ENCODE measurements around the gene IRF1.

The IRF1 gene

DNA sequence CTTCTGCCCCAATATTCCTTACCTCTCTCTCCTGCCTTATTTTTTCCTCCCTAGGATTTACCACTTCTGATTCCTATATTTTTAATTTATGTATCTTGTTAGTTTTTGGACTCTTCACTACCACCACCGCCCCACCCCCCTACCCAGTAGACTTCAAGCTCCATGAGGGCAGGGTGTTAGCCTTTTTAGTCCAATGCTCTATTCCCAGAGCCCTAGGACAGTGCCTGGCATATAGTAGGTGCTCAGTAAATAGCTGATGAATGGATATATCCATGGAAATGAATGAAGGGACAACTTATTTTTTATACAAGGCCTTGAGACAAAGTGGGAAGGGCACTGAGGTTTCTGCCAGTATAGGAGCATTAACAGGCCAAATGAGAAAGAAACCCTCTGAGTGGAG lies 41.5 kb downstream of the IRF1 start:
- Histone ChIP-seq H2BK15ac (ENCODE audit: low read depth, poor library complexity, severe bottlenecking) (no peak overlapping the region), H2BK120ac (ENCODE audit: low read depth, low read length) (no peak overlapping the region), H2BK12ac (ENCODE audit: low read length in 2 of 2) (peak overlapping the region in 1 of 2 experiments; percentile 81), H3K23ac (ENCODE audit: low read length in 2 of 2) (no peak overlapping the region), H2AFZ (ENCODE audit: low read depth, low read length) (no peak overlapping the region), H3K4me1 (ENCODE audit: control insufficient read depth, insufficient read depth, low read depth, low read length) (peaks cover 9% of the 10 kb centered on the region), H3K4me3 (ENCODE audit: insufficient read depth in 1 of 2, low read depth in 1 of 2, low read length in 2 of 2) (no peak overlapping the region), H4K8ac (ENCODE audit: low read length) (no peak overlapping the region), H2AK5ac (ENCODE audit: low read length, severe bottlenecking) (no peak overlapping the region), H3K27me3 (ENCODE audit: control insufficient read depth in 1 of 2, insufficient read depth in 1 of 2, low read length in 2 of 2) (no peaks in the 10 kb centered on the region), H3K36me3 (ENCODE audit: control insufficient read depth in 1 of 2, insufficient read depth in 2 of 2, low read depth in 1 of 2, low read length in 2 of 2) (peaks cover 9 to 15% of the 10 kb centered on the region in 2 experiments), H3K14ac (ENCODE audit: low read length in 2 of 2) (no peak overlapping the region), H4K91ac (ENCODE audit: low read length) (no peak overlapping the region), H2BK5ac (ENCODE audit: low read depth, low read length, poor library complexity, severe bottlenecking) (no peak overlapping the region), H3K27ac (ENCODE audit: low read length, poor library complexity, severe bottlenecking) (no peak overlapping the region), H3K18ac (ENCODE audit: low read depth in 1 of 2, low read length in 2 of 2) (peak overlapping the region in 1 of 2 experiments; percentile 19), H3K4me2 (ENCODE audit: low read length, poor library complexity, severe bottlenecking) (no peak overlapping the region), H3K9me3 (ENCODE audit: control insufficient read depth, low read length) (no peaks in the 10 kb centered on the region), H3K9ac (ENCODE audit: low read length) (no peak overlapping the region), H3K4ac (ENCODE audit: low read depth in 1 of 2, low read length in 2 of 2) (peak overlapping the region in 1 of 2 experiments; percentile 8), H3K79me1 (replicated peaks; ENCODE audit: low read length, poor library complexity, severe bottlenecking) (peaks cover 12% of the 10 kb centered on the region)
- DNase-seq: no peak
- no CpG with 5 or more reads among the region's 1 CpG for WGBS

- Histone ChIP-seq H3K27me3 (ENCODE audit: control insufficient read depth in 1 of 2, insufficient read depth in 1 of 2, low read length in 2 of 2) (no peaks in the 10 kb centered on the region), H4K8ac (ENCODE audit: low read length) (no peak overlapping the region), H2AK5ac (ENCODE audit: low read length, severe bottlenecking) (no peak overlapping the region), H3K9me3 (ENCODE audit: control insufficient read depth, low read length) (no peaks in the 10 kb centered on the region), H2BK120ac (ENCODE audit: low read depth, low read length) (no peak overlapping the region), H3K23ac (ENCODE audit: low read length in 2 of 2) (no peak overlapping the region), H3K79me1 (replicated peaks; ENCODE audit: low read length, poor library complexity, severe bottlenecking) (peaks cover 18% of the 10 kb centered on the region), H3K4ac (ENCODE audit: low read depth in 1 of 2, low read length in 2 of 2) (peak overlapping the region in 1 of 2 experiments; percentile 3), H2AFZ (ENCODE audit: low read depth, low read length) (no peak overlapping the region), H3K4me1 (ENCODE audit: control insufficient read depth, insufficient read depth, low read depth, low read length) (peaks cover 9% of the 10 kb centered on the region), H3K14ac (ENCODE audit: low read length in 2 of 2) (no peak overlapping the region), H3K36me3 (ENCODE audit: control insufficient read depth in 1 of 2, insufficient read depth in 2 of 2, low read depth in 1 of 2, low read length in 2 of 2) (peaks cover 7 to 12% of the 10 kb centered on the region in 2 experiments), H2BK15ac (ENCODE audit: low read depth, poor library complexity, severe bottlenecking) (no peak overlapping the region), H3K4me3 (ENCODE audit: insufficient read depth in 1 of 2, low read depth in 1 of 2, low read length in 2 of 2) (no peak overlapping the region), H3K4me2 (ENCODE audit: low read length, poor library complexity, severe bottlenecking) (no peak overlapping the region), H2BK5ac (ENCODE audit: low read depth, low read length, poor library complexity, severe bottlenecking) (no peak overlapping the region), H3K18ac (ENCODE audit: low read depth in 1 of 2, low read length in 2 of 2) (no peak overlapping the region), H3K9ac (ENCODE audit: low read length) (no peak overlapping the region), H2BK12ac (ENCODE audit: low read length in 2 of 2) (peak overlapping the region; percentile 3 to 47), H4K91ac (ENCODE audit: low read length) (no peak overlapping the region), H3K27ac (ENCODE audit: low read length, poor library complexity, severe bottlenecking) (no peak overlapping the region)
- DNase-seq: no peak
- WGBS: 100% methylated on average over 2 of the region's 2 CpGs
These were observed 43.4 kb downstream of the IRF1 start for GRCh38 chr5:132447196-132447595.

- Histone ChIP-seq H3K27ac (ENCODE audit: low read length, poor library complexity, severe bottlenecking) (no peak overlapping the region), H3K23ac (ENCODE audit: low read length in 2 of 2) (no peak overlapping the region), H2BK5ac (ENCODE audit: low read depth, low read length, poor library complexity, severe bottlenecking) (no peak overlapping the region), H2BK15ac (ENCODE audit: low read depth, poor library complexity, severe bottlenecking) (no peak overlapping the region), H3K79me1 (replicated peaks; ENCODE audit: low read length, poor library complexity, severe bottlenecking) (peaks cover 19% of the 10 kb centered on the region), H2AK5ac (ENCODE audit: low read length, severe bottlenecking) (no peak overlapping the region), H3K9ac (ENCODE audit: low read length) (no peak overlapping the region), H4K8ac (ENCODE audit: low read length) (no peak overlapping the region), H3K27me3 (ENCODE audit: control insufficient read depth in 1 of 2, insufficient read depth in 1 of 2, low read length in 2 of 2) (no peaks in the 10 kb centered on the region), H3K9me3 (ENCODE audit: control insufficient read depth, low read length) (no peaks in the 10 kb centered on the region), H3K4ac (ENCODE audit: low read depth in 1 of 2, low read length in 2 of 2) (peak overlapping the region; percentile 47 to 81), H3K36me3 (ENCODE audit: control insufficient read depth in 1 of 2, insufficient read depth in 2 of 2, low read depth in 1 of 2, low read length in 2 of 2) (peaks cover 5 to 12% of the 10 kb centered on the region in 2 experiments), H3K18ac (ENCODE audit: low read depth in 1 of 2, low read length in 2 of 2) (peak overlapping the region in 1 of 2 experiments; percentile 48), H4K91ac (ENCODE audit: low read length) (no peak overlapping the region), H2AFZ (ENCODE audit: low read depth, low read length) (no peak overlapping the region), H2BK120ac (ENCODE audit: low read depth, low read length) (no peak overlapping the region), H3K4me1 (ENCODE audit: control insufficient read depth, insufficient read depth, low read depth, low read length) (peaks cover 9% of the 10 kb centered on the region), H3K4me2 (ENCODE audit: low read length, poor library complexity, severe bottlenecking) (no peak overlapping the region), H2BK12ac (ENCODE audit: low read length in 2 of 2) (peak overlapping the region; percentile 3 to 47), H3K4me3 (ENCODE audit: insufficient read depth in 1 of 2, low read depth in 1 of 2, low read length in 2 of 2) (no peak overlapping the region), H3K14ac (ENCODE audit: low read length in 2 of 2) (no peak overlapping the region)
- peak; percentile 77 for DNase-seq
- WGBS: 89% methylated on average over 6 of the region's 6 CpGs
These were observed 44.0 kb downstream of the IRF1 start for GRCh38 chr5:132446621-132447020.

- Histone ChIP-seq H4K8ac (ENCODE audit: low read length) (no peak overlapping the region), H3K4me3 (ENCODE audit: insufficient read depth in 1 of 2, low read depth in 1 of 2, low read length in 2 of 2) (no peak overlapping the region), H2AK5ac (ENCODE audit: low read length, severe bottlenecking) (no peak overlapping the region), H2AFZ (ENCODE audit: low read depth, low read length) (no peak overlapping the region), H3K9ac (ENCODE audit: low read length) (no peak overlapping the region), H2BK120ac (ENCODE audit: low read depth, low read length) (no peak overlapping the region), H2BK15ac (ENCODE audit: low read depth, poor library complexity, severe bottlenecking) (no peak overlapping the region), H3K4me2 (ENCODE audit: low read length, poor library complexity, severe bottlenecking) (no peak overlapping the region), H3K4me1 (ENCODE audit: control insufficient read depth, insufficient read depth, low read depth, low read length) (peaks cover 6% of the 10 kb centered on the region), H3K79me1 (replicated peaks; ENCODE audit: low read length, poor library complexity, severe bottlenecking) (peaks cover 22% of the 10 kb centered on the region), H3K27me3 (ENCODE audit: control insufficient read depth in 1 of 2, insufficient read depth in 1 of 2, low read length in 2 of 2) (no peaks in the 10 kb centered on the region), H3K14ac (ENCODE audit: low read length in 2 of 2) (no peak overlapping the region), H3K23ac (ENCODE audit: low read length in 2 of 2) (no peak overlapping the region), H3K27ac (ENCODE audit: low read length, poor library complexity, severe bottlenecking) (no peak overlapping the region), H3K9me3 (ENCODE audit: control insufficient read depth, low read length) (no peaks in the 10 kb centered on the region), H4K91ac (ENCODE audit: low read length) (no peak overlapping the region), H3K36me3 (ENCODE audit: control insufficient read depth in 1 of 2, insufficient read depth in 2 of 2, low read depth in 1 of 2, low read length in 2 of 2) (peaks cover 5 to 12% of the 10 kb centered on the region in 2 experiments), H3K4ac (ENCODE audit: low read depth in 1 of 2, low read length in 2 of 2) (no peak overlapping the region), H2BK12ac (ENCODE audit: low read length in 2 of 2) (peak overlapping the region; percentile 20 to 40), H2BK5ac (ENCODE audit: low read depth, low read length, poor library complexity, severe bottlenecking) (no peak overlapping the region), H3K18ac (ENCODE audit: low read depth in 1 of 2, low read length in 2 of 2) (peak overlapping the region in 1 of 2 experiments; percentile 52)
- 86% methylated on average over 2 of the region's 3 CpGs for WGBS
- DNase-seq: no peak
These were observed 44.6 kb downstream of the IRF1 start for GRCh38 chr5:132445930-132446329.
